NB4 (cell line): ENCODE results near the gene RMND5A.

ENCODE experiments used
- MYC ChIP-seq: IDR thresholded peaks from 2 replicates; pipeline ENCODE4 v1.6.1; 2011; ENCODE audit warnings: low read depth, low read length
- POLR2A ChIP-seq: IDR thresholded peaks from 2 replicates; pipeline ENCODE4 v1.6.1; 2011; ENCODE audit warnings: mild to moderate bottlenecking; ENCODE audit not compliant: insufficient read length; ENCODE audit errors: extremely low read depth
- TF ChIP-seq, protein P1 (sequence below): IDR thresholded peaks from one replicate; pipeline ENCODE4 v1.5.1; 2012; ENCODE audit warnings: low read depth, low read length
- TF ChIP-seq, protein P2 (sequence below): IDR thresholded peaks from 2 replicates; pipeline ENCODE4 v1.6.1; 2011; ENCODE audit warnings: low read depth, low read length

DNA sequence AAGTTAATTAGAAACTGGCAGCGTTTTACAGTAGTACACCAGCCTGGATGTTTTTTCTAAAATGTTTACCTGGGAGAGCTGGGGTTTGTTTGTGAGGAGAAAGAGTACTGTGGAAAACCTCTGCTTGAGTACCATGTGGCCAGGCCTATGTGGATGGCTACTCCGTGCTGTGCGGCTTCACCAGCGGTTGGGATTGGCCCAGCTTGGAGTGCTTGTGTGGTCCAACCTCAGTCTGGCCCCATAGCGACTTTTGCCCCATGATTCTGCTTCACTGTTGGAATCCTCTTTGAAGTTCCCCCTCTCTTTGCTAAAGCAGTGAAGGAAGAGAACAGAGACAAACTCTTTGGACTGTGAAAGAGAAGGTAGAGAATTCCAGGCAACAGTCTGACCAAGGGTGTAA is 54.8 kb downstream of the RMND5A start:
- TF ChIP-seq, protein P1, sequence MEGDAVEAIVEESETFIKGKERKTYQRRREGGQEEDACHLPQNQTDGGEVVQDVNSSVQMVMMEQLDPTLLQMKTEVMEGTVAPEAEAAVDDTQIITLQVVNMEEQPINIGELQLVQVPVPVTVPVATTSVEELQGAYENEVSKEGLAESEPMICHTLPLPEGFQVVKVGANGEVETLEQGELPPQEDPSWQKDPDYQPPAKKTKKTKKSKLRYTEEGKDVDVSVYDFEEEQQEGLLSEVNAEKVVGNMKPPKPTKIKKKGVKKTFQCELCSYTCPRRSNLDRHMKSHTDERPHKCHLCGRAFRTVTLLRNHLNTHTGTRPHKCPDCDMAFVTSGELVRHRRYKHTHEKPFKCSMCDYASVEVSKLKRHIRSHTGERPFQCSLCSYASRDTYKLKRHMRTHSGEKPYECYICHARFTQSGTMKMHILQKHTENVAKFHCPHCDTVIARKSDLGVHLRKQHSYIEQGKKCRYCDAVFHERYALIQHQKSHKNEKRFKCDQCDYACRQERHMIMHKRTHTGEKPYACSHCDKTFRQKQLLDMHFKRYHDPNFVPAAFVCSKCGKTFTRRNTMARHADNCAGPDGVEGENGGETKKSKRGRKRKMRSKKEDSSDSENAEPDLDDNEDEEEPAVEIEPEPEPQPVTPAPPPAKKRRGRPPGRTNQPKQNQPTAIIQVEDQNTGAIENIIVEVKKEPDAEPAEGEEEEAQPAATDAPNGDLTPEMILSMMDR: no peak
- TF ChIP-seq MYC (no peak), POLR2A (no peak)
- TF ChIP-seq, protein P2, sequence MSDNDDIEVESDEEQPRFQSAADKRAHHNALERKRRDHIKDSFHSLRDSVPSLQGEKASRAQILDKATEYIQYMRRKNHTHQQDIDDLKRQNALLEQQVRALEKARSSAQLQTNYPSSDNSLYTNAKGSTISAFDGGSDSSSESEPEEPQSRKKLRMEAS: no peak
